HCT116 (cell line): ENCODE data around the gene CPS1. TPM values are rescaled to one million over a fixed set of nuclear protein-coding genes. Genes with fewer than 3 reads are reported as not detected.

ENCODE experiments used
- ATAC-seq: fragments of 200-7000 bp; cut with Tn5 transposase; 2 replicates; pipeline ENCODE4 v1.9.1; 2020; ENCODE audit warnings: mild to moderate bottlenecking, moderate library complexity
- BruUV-seq: library from RNA; stranded (reverse); fragments of 400-500 nt; replicated peaks from 2 replicates; lab custom pipeline; 2021; lab: Mats Ljungman, UMichigan
- CTCF ChIA-PET: fragments of 300-600 bp; sonication (Branson Sonifier 250); formaldehyde crosslinking; loops from one replicate; lab custom pipeline; 2021; ENCODE audit warnings: antibody characterized with exemption; lab: Charles Lee
- POLR2A ChIA-PET: fragments of 300-600, 350-600 bp; sonication (Branson Sonifier 250); formaldehyde crosslinking; loops from one replicate; lab custom pipeline; 2021; ENCODE audit warnings: antibody characterized with exemption; lab: Charles Lee
- RAD21 ChIA-PET, 2 experiments: fragments of 300-600 bp; sonication (Branson Sonifier 250); formaldehyde crosslinking; loops; one replicate each; lab custom pipeline; 2023; ENCODE audit warnings: low total read pairs in 2 of 2; ENCODE audit not compliant: uncharacterized antibody in 2 of 2, unreplicated experiment in 2 of 2, low non-redundant PET in 1 of 2; lab: Charles Lee
- DNase-seq: peaks from one replicate; pipeline ENCODE4 v3.0.0-alpha.2; 2010; ENCODE audit warnings: low read depth, low spot score
- H2AFZ ChIP-seq: fragments of 200-600 bp; shearing (Covaris generic), sonication (generic); 2 replicates; pipeline ENCODE4 v1.6.1; 2017; ENCODE audit warnings: low read depth, mixed run types, mixed read lengths, antibody characterized with exemption, low read length; ENCODE audit not compliant: poor library complexity, severe bottlenecking
- H3K27ac ChIP-seq: 2 replicates; pipeline ENCODE4 v1.5.1; 2012; ENCODE audit warnings: low read depth, low read length
- H3K27me3 ChIP-seq: fragments of 200-600 bp; sonication (generic); 2 replicates; pipeline ENCODE4 v1.6.1; 2016; ENCODE audit warnings: mixed run types, low read length, mixed read lengths; ENCODE audit not compliant: insufficient read depth
- H3K36me3 ChIP-seq, 2 experiments: fragments of 200-500 bp in 1 of 2; fragments of 200-600 bp in 1 of 2; sonication (Bioruptor generic) in 1 of 2; sonication (generic) in 1 of 2; 2 replicates each; pipeline versions ENCODE4 v1.5.1 to v1.6.1; 2014 to 2016; ENCODE audit warnings: low read length in 2 of 2, inconsistent platforms in 1 of 2, mixed read lengths in 1 of 2, mixed run types in 1 of 2; ENCODE audit not compliant: insufficient read depth in 2 of 2, control insufficient read depth in 1 of 2
- H3K4me1 ChIP-seq, 2 experiments: fragments of 200-600 bp in 1 of 2; sonication (generic) in 1 of 2; 2 replicates each; pipeline versions ENCODE4 v1.5.1 to v1.6.1; 2012 to 2017; ENCODE audit warnings: low read length in 2 of 2, inconsistent platforms in 1 of 2, mild to moderate bottlenecking in 1 of 2, mixed read lengths in 1 of 2, mixed run types in 1 of 2, moderate library complexity in 1 of 2; ENCODE audit not compliant: insufficient read depth in 2 of 2, control insufficient read depth in 1 of 2
- H3K4me2 ChIP-seq: fragments of 200-600 bp; sonication (generic); 2 replicates; pipeline ENCODE4 v1.6.1; 2017; ENCODE audit warnings: mixed run types, low read length, mixed read lengths
- H3K4me3 ChIP-seq, 2 experiments: fragments of 200-600 bp in 1 of 2; sonication (generic) in 1 of 2; replicated peaks in 1 of 2; 2 replicates each; pipeline ENCODE4 v1.5.1; 2011 to 2016; ENCODE audit warnings: low read length in 2 of 2, control low read depth in 1 of 2, low read depth in 1 of 2, mild to moderate bottlenecking in 1 of 2, mixed read lengths in 1 of 2, mixed run types in 1 of 2
- H3K79me2 ChIP-seq: fragments of 200-600 bp; sonication (generic); 2 replicates; pipeline ENCODE4 v1.6.1; 2017; ENCODE audit warnings: mild to moderate bottlenecking, mixed run types, low read length, moderate library complexity, mixed read lengths; ENCODE audit not compliant: insufficient read depth
- H3K9ac ChIP-seq: fragments of 200-600 bp; sonication (generic); 2 replicates; pipeline ENCODE4 v1.6.1; 2016; ENCODE audit warnings: low read length, mixed read lengths
- H3K9me2 ChIP-seq: fragments of 200-600 bp; sonication (generic), shearing (Covaris generic); 2 replicates; pipeline ENCODE4 v1.6.1; 2017; ENCODE audit warnings: mixed run types, mild to moderate bottlenecking, moderate library complexity; ENCODE audit not compliant: insufficient read depth
- H3K9me3 ChIP-seq, 2 experiments: fragments of 200-500 bp in 1 of 2; fragments of 200-600 bp in 1 of 2; sonication (Bioruptor generic) in 1 of 2; sonication (generic) in 1 of 2; 2 replicates each; pipeline ENCODE4 v1.6.1; 2014 to 2017; ENCODE audit warnings: low read length in 2 of 2, mixed read lengths in 2 of 2, inconsistent platforms in 1 of 2, low read depth in 1 of 2, mild to moderate bottlenecking in 1 of 2, mixed run types in 1 of 2, moderate library complexity in 1 of 2; ENCODE audit not compliant: control insufficient read depth in 1 of 2, insufficient read depth in 1 of 2
- H4K20me1 ChIP-seq: fragments of 200-600 bp; sonication (generic), shearing (Covaris generic); 2 replicates; pipeline ENCODE4 v1.6.1; 2017; ENCODE audit warnings: mixed run types, mild to moderate bottlenecking, moderate library complexity; ENCODE audit not compliant: insufficient read depth
- ELF1 ChIP-seq: IDR thresholded peaks from 2 replicates; pipeline ENCODE4 v1.6.1; 2012; ENCODE audit warnings: low read depth, borderline replicate concordance
- EZH2phosphoT487 ChIP-seq: fragments of 200-600 bp; IDR thresholded peaks from 2 replicates; pipeline ENCODE4 v1.6.1; 2018; ENCODE audit warnings: antibody characterized with exemption, borderline replicate concordance
- JUND ChIP-seq: IDR thresholded peaks from 2 replicates; pipeline ENCODE4 v1.6.1; 2012
- RAD21 ChIP-seq: IDR thresholded peaks from 2 replicates; pipeline ENCODE4 v1.6.1; 2012; ENCODE audit warnings: low read depth, mild to moderate bottlenecking
- SP1 ChIP-seq: IDR thresholded peaks from 2 replicates; pipeline ENCODE4 v1.6.1; 2012; ENCODE audit warnings: low read depth
- SRF ChIP-seq: IDR thresholded peaks from 2 replicates; pipeline ENCODE4 v1.6.1; 2012; ENCODE audit warnings: low read depth
- ZFX ChIP-seq: fragments of 450-650 bp; IDR thresholded peaks from 2 replicates; pipeline ENCODE4 v1.6.1; 2017
- ZNF274 ChIP-seq: fragments of 200-500 bp; sonication (Bioruptor generic); IDR thresholded peaks from 2 replicates; pipeline ENCODE4 v1.6.1; 2014; ENCODE audit warnings: mild to moderate bottlenecking, low read depth, low read length, inconsistent platforms
- intact Hi-C: fragments of 100-400 bp; cut with micrococcal nuclease; formaldehyde crosslinking; loops from 2 replicates; pipeline ENCODE4 v1.10.0; 2022
- total RNA-seq: library from RNA; stranded (reverse); gene quantifications from one replicate; pipeline ENCODE4 v1.2.1, GENCODE V29; 2021; ENCODE audit not compliant: unreplicated experiment
- TF ChIP-seq, protein P1 (sequence below): IDR thresholded peaks from 2 replicates; pipeline ENCODE4 v1.6.1; 2012
- TF ChIP-seq, protein P2 (sequence below): IDR thresholded peaks from 2 replicates; pipeline ENCODE4 v1.6.1; 2012; ENCODE audit warnings: low read depth

The CPS1 gene
- total RNA-seq, 1 experiment from 2014 or later: 37.5 TPM

DNA sequence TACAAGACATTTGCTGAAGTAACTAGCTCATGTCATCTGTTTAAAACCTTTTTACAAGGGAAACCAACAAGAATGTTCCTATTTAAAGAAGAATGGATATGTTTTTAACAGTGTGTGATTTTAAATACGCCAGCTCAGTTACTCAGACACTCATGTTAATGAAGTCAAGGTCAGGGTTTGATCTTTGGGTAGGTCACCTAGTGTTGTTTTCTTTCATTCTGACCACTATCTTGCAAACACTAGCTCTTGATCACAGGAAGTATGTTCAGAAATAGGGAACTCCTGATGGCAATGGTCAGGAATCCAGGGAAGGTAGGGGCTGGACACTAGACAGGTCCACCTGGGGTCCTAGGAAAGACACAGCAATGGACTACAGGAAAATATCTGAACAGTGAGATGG, 116.7 kb downstream of the CPS1 start:
- ChIA-PET CTCF (no interaction called here), POLR2A (no interaction called here), RAD21 (no interaction called here)
- Histone ChIP-seq H4K20me1 (no peaks in the 10 kb centered on the region), H3K79me2 (no peaks in the 10 kb centered on the region), H3K9me2 (no peaks in the 10 kb centered on the region), H3K4me2 (no peak overlapping the region), H3K4me3 (no peak overlapping the region), H3K4me1 (no peaks in the 10 kb centered on the region), H3K9me3 (no peaks in the 10 kb centered on the region), H3K27ac (no peak overlapping the region), H3K36me3 (no peaks in the 10 kb centered on the region), H3K9ac (no peak overlapping the region), H3K27me3 (no peaks in the 10 kb centered on the region), H2AFZ (no peak overlapping the region)
- intact Hi-C loops: no loop called here
- no peak for TF ChIP-seq ZNF274
- TF ChIP-seq, protein P1, sequence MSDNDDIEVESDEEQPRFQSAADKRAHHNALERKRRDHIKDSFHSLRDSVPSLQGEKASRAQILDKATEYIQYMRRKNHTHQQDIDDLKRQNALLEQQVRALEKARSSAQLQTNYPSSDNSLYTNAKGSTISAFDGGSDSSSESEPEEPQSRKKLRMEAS: no peak
- no peak for TF ChIP-seq JUND
- no peak for TF ChIP-seq RAD21
- no peak for TF ChIP-seq EZH2phosphoT487
- TF ChIP-seq ZFX: no peak
- no peak for TF ChIP-seq SRF
- TF ChIP-seq SP1: no peak
- no peak for TF ChIP-seq ELF1
- TF ChIP-seq, protein P2, sequence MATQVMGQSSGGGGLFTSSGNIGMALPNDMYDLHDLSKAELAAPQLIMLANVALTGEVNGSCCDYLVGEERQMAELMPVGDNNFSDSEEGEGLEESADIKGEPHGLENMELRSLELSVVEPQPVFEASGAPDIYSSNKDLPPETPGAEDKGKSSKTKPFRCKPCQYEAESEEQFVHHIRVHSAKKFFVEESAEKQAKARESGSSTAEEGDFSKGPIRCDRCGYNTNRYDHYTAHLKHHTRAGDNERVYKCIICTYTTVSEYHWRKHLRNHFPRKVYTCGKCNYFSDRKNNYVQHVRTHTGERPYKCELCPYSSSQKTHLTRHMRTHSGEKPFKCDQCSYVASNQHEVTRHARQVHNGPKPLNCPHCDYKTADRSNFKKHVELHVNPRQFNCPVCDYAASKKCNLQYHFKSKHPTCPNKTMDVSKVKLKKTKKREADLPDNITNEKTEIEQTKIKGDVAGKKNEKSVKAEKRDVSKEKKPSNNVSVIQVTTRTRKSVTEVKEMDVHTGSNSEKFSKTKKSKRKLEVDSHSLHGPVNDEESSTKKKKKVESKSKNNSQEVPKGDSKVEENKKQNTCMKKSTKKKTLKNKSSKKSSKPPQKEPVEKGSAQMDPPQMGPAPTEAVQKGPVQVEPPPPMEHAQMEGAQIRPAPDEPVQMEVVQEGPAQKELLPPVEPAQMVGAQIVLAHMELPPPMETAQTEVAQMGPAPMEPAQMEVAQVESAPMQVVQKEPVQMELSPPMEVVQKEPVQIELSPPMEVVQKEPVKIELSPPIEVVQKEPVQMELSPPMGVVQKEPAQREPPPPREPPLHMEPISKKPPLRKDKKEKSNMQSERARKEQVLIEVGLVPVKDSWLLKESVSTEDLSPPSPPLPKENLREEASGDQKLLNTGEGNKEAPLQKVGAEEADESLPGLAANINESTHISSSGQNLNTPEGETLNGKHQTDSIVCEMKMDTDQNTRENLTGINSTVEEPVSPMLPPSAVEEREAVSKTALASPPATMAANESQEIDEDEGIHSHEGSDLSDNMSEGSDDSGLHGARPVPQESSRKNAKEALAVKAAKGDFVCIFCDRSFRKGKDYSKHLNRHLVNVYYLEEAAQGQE: no peak
- no TSS peak for BruUV-seq
- no peak for ATAC-seq
- no peak for DNase-seq
